Right lobe of liver (tissue), 6 donors: ENCODE results near the gene NFASC. TPM values are rescaled to one million over a fixed set of nuclear protein-coding genes. Genes with fewer than 3 reads are reported as not detected.

Source experiments
- ATAC-seq, 4 donors: fragments of 200-7000 bp; cut with Tn5 transposase; one replicate each; pipeline ENCODE4 v1.9.1; 2020; ENCODE audit warnings: mild to moderate bottlenecking in 4 of 4, moderate library complexity in 4 of 4
- DNase-seq, 3 donors: peaks; one replicate each; pipeline ENCODE4 v3.0.0-alpha.2; 2020
- H3K27ac ChIP-seq, 3 donors: fragments of 200-600 bp; one replicate each; pipeline ENCODE4 v1.8.0; 2022
- H3K27me3 ChIP-seq, 2 donors: fragments of 200-600 bp; one replicate each; pipeline ENCODE4 v1.8.0; 2022
- H3K36me3 ChIP-seq, 4 donors: fragments of 200-600 bp; sonication (generic) in 1 of 4; one replicate each; pipeline versions ENCODE4 v1.5.1 to v1.8.0; 2017 to 2022; ENCODE audit warnings: control low read depth in 1 of 4
- H3K4me1 ChIP-seq, 4 donors: fragments of 200-600 bp; sonication (generic) in 1 of 4; one replicate each; pipeline versions ENCODE4 v1.5.1 to v1.8.0; 2017 to 2022; ENCODE audit warnings: control low read depth in 1 of 4
- H3K4me3 ChIP-seq, 3 donors: fragments of 200-600 bp; one replicate each; pipeline ENCODE4 v1.8.0; 2022
- H3K9me3 ChIP-seq, 4 donors: fragments of 200-600 bp; sonication (generic) in 1 of 4; one replicate each; pipeline versions ENCODE4 v1.5.1 to v1.8.0; 2017 to 2022; ENCODE audit warnings: control low read depth in 1 of 4
- CTCF ChIP-seq, 4 donors: fragments of 200-600 bp in 3 of 4; fragments of 450-650 bp in 1 of 4; IDR thresholded peaks; one replicate each; pipeline versions ENCODE4 v1.5.1 to v1.8.0; 2016 to 2022; ENCODE audit warnings: antibody characterized with exemption in 4 of 4, mild to moderate bottlenecking in 2 of 4
- POLR2A ChIP-seq: fragments of 450-650 bp; IDR thresholded peaks from one replicate; pipeline ENCODE4 v1.6.1; 2017; ENCODE audit warnings: antibody characterized with exemption, mild to moderate bottlenecking
- WGBS: methylation state at CpG from one replicate; pipeline ENCODE4 v1.1.6; 2018; ENCODE audit warnings: low coverage, low lambda C conversion rate; ENCODE audit not compliant: insufficient coverage; ENCODE audit errors: missing lambda C conversion rate; 5-methylcytosine and 5-hydroxymethylcytosine counted together
- intact Hi-C, 2 donors: fragments of 100-400 bp; cut with DNase I; formaldehyde crosslinking; loops; one replicate each; pipeline versions ENCODE4 v1.11.2 to v1.14.1; 2022
- total RNA-seq, 6 experiments: library from RNA; depleted of rRNA in 2 of 6; stranded (reverse); fragments of >200 nt in 2 of 6; fragmentation: NEBNext Ultra II Directional in 3 of 6; extraction: Animal tissue kit (Norgen Biotek cat#: 25700) in 3 of 6; gene quantifications; one replicate each; pipeline versions ENCODE4 v1.1.0 to v1.2.4, GENCODE V29; 2016 to 2023
- donor health status: DM: no; HTN: yes; CAD: no.
- donor health status: DM: no; HTN: no; CAD: no.
- donor health status: DM: no; HTN: no; CAD: no.
- donor health status: DM: no; HTN: yes; CAD: no.
- donor health status: DM: no; HTN: yes; CAD: no.

NFASC gene
- total RNA-seq, 6 experiments from 2014 or later: 3.2 to 7.8 (median 5.6) TPM

GRCh38 chr1:204882479-204882878 lies 11.8 kb downstream of the NFASC start:
- H3K27ac ChIP-seq: peak overlapping the region in 2 of 3 donors; percentile 21 to 78
- H3K4me1 ChIP-seq: peaks cover 0 to 47% (median 19%) of the 10 kb centered on the region in 4 donors
- no peaks in the 10 kb centered on the region for H3K9me3 ChIP-seq
- intact Hi-C loops: no loop called here
- TF ChIP-seq CTCF (IDR thresholded peaks at IDR 0.05): no peak
- no peak for TF ChIP-seq POLR2A
- ATAC-seq (peak; percentile 50 to 72 (median 53)), DNase-seq (peak in 2 of 3 donors; percentile 62 to 67)
- H3K4me3 ChIP-seq: no peak overlapping the region
- WGBS: 31% methylated on average over 3 of the region's 3 CpGs
- H3K36me3 ChIP-seq: no peaks in the 10 kb centered on the region
- no peaks in the 10 kb centered on the region for H3K27me3 ChIP-seq

GRCh38 chr1:204883405-204883804 lies 12.7 kb downstream of the NFASC start:
- intact Hi-C loops: no loop called here

GRCh38 chr1:204885288-204885711 lies 14.6 kb downstream of the NFASC start:
- Histone ChIP-seq H3K36me3 (no peaks in the 10 kb centered on the region), H3K4me3 (no peak overlapping the region), H3K9me3 (no peaks in the 10 kb centered on the region), H3K27ac (peak overlapping the region; percentile 44 to 78 (median 59)), H3K4me1 (peaks cover 0 to 63% (median 26%) of the 10 kb centered on the region in 4 donors), H3K27me3 (no peaks in the 10 kb centered on the region)
- peak; percentile 55 to 88 (median 83) for DNase-seq
- intact Hi-C loops: no loop called here
- WGBS: 18% methylated on average over 3 of the region's 4 CpGs
- TF ChIP-seq POLR2A: no peak
- TF ChIP-seq CTCF (IDR thresholded peaks at IDR 0.05): no peak
- peak; percentile 72 to 84 (median 74) for ATAC-seq

More at GRCh38 chr1:204883405-204883804, 12.7 kb downstream of the NFASC start:
- Histone ChIP-seq H3K27ac (peak overlapping the region in 1 of 3 donors; percentile 78), H3K4me1 (peaks cover 0 to 56% (median 24%) of the 10 kb centered on the region in 4 donors), H3K4me3 (no peak overlapping the region), H3K9me3 (no peaks in the 10 kb centered on the region), H3K27me3 (no peaks in the 10 kb centered on the region), H3K36me3 (no peaks in the 10 kb centered on the region)
- ATAC-seq: peak; percentile 35 to 64 (median 58)
- 50% methylated on average over 1 of the region's 3 CpGs for WGBS
- TF ChIP-seq CTCF (IDR thresholded peaks at IDR 0.05) (no peak), POLR2A (no peak)
- peak; percentile 31 to 74 (median 67) for DNase-seq

GRCh38 chr1:204885790-204886189 lies 15.1 kb downstream of the NFASC start:
- DNase-seq: no peak
- 32% methylated on average over 8 of the region's 8 CpGs for WGBS
- Histone ChIP-seq H3K27ac (peak overlapping the region; percentile 44 to 78 (median 59)), H3K4me3 (no peak overlapping the region), H3K27me3 (no peaks in the 10 kb centered on the region), H3K4me1 (peaks cover 0 to 63% (median 26%) of the 10 kb centered on the region in 4 donors), H3K36me3 (no peaks in the 10 kb centered on the region), H3K9me3 (no peaks in the 10 kb centered on the region)
- TF ChIP-seq POLR2A (no peak), CTCF (IDR thresholded peaks at IDR 0.05) (no peak)
- intact Hi-C loops: no loop called here
- ATAC-seq: no peak
